OCI-LY7 (cell line): Measurements from ENCODE around the gene LAMA4. TPM values are rescaled to one million over a fixed set of nuclear protein-coding genes. Genes with fewer than 3 reads are reported as not detected.

Experiments used
- BruUV-seq: library from RNA; stranded (reverse); fragments of 400-500 nt; replicated peaks from 2 replicates; lab custom pipeline; 2021; lab: Mats Ljungman, UMichigan
- CTCF ChIA-PET: fragments of 300-600 bp; sonication (Branson Sonifier 250); formaldehyde crosslinking; loops from one replicate; lab custom pipeline; 2022; ENCODE audit warnings: antibody characterized with exemption; ENCODE audit not compliant: unreplicated experiment; lab: Charles Lee
- POLR2A ChIA-PET: fragments of 300-600 bp; sonication (Branson Sonifier 250); formaldehyde crosslinking; loops from one replicate; lab custom pipeline; 2022; ENCODE audit warnings: antibody characterized with exemption; lab: Charles Lee
- DNase-seq: peaks from one replicate; pipeline ENCODE4 v3.0.0-alpha.2; 2015; ENCODE audit warnings: low spot score
- H2AFZ ChIP-seq: fragments of 200-600 bp; sonication (generic), shearing (Covaris generic); 2 replicates; pipeline ENCODE4 v1.6.1; 2014; ENCODE audit warnings: mild to moderate bottlenecking, antibody characterized with exemption, low read length, moderate library complexity
- H3K27ac ChIP-seq: fragments of 200-600 bp; sonication (generic); 2 replicates; pipeline ENCODE4 v1.5.1; 2014; ENCODE audit warnings: mixed run types, low read depth, mild to moderate bottlenecking, moderate library complexity, low read length, inconsistent platforms; ENCODE audit not compliant: poor library complexity, severe bottlenecking
- H3K36me3 ChIP-seq: fragments of 200-600 bp; sonication (generic); 2 replicates; pipeline ENCODE4 v1.6.1; 2014; ENCODE audit warnings: mild to moderate bottlenecking, antibody characterized with exemption, low read length, moderate library complexity, mixed read lengths; ENCODE audit not compliant: insufficient read depth
- H3K4me1 ChIP-seq: fragments of 200-600 bp; sonication (generic); 2 replicates; pipeline ENCODE4 v1.5.1; 2014; ENCODE audit warnings: mild to moderate bottlenecking, low read length; ENCODE audit not compliant: insufficient read depth, poor library complexity, severe bottlenecking
- H3K4me2 ChIP-seq: fragments of 200-600 bp; sonication (generic); 2 replicates; pipeline ENCODE4 v1.6.1; 2014; ENCODE audit warnings: mild to moderate bottlenecking, low read length
- H3K4me3 ChIP-seq: fragments of 200-600 bp; sonication (generic); 2 replicates; pipeline ENCODE4 v1.5.1; 2014; ENCODE audit warnings: mild to moderate bottlenecking, low read depth, low read length; ENCODE audit not compliant: poor library complexity, severe bottlenecking
- H3K79me2 ChIP-seq: fragments of 200-600 bp; sonication (generic); 2 replicates; pipeline ENCODE4 v1.6.1; 2016; ENCODE audit warnings: low read depth, mild to moderate bottlenecking, low read length, moderate library complexity, mixed read lengths; ENCODE audit not compliant: insufficient read depth
- H3K9me2 ChIP-seq: fragments of 200-600 bp; sonication (generic); 2 replicates; pipeline ENCODE4 v1.6.1; 2016; ENCODE audit warnings: mild to moderate bottlenecking, low read length, mixed read lengths; ENCODE audit not compliant: insufficient read depth
- H3K9me3 ChIP-seq: fragments of 200-600 bp; sonication (generic); 2 replicates; pipeline ENCODE4 v1.6.1; 2014; ENCODE audit warnings: mild to moderate bottlenecking, mixed run types, low read length, mixed read lengths
- H4K20me1 ChIP-seq: fragments of 200-600 bp; sonication (generic); 2 replicates; pipeline ENCODE4 v1.6.1; 2014; ENCODE audit warnings: mild to moderate bottlenecking, antibody characterized with exemption, low read length, moderate library complexity, mixed read lengths; ENCODE audit not compliant: insufficient read depth
- CTCF ChIP-seq: fragments of 200-600 bp; sonication (generic); conservative IDR thresholded peaks from 2 replicates; pipeline ENCODE4 v1.5.1; 2014; ENCODE audit warnings: mild to moderate bottlenecking, antibody characterized with exemption, low read length, moderate library complexity, mixed read lengths
- EZH2phosphoT487 ChIP-seq: fragments of 200-600 bp; sonication (generic); IDR thresholded peaks from 2 replicates; pipeline ENCODE4 v1.6.1; 2018; ENCODE audit warnings: low read depth, borderline replicate concordance, mild to moderate bottlenecking, mixed run types, antibody characterized with exemption, low read length, moderate library complexity, mixed read lengths
- intact Hi-C: fragments of 100-400 bp; cut with micrococcal nuclease; formaldehyde crosslinking; loops from one replicate; pipeline ENCODE4 v1.10.0; 2022; ENCODE audit not compliant: unreplicated experiment
- total RNA-seq, 2 experiments: library from RNA; depleted of rRNA in 1 of 2; stranded (reverse); fragments of >200 nt in 1 of 2; shearing (Covaris generic) in 1 of 2; gene quantifications; 2 replicates each; pipeline ENCODE4 v1.2.3, GENCODE V29; 2014 to 2022

The LAMA4 gene
- total RNA-seq, 2 experiments from 2014 or later, result not detected

GRCh38 chr6:112266331-112266730 is 12.0 kb upstream of the LAMA4 start:
- TF ChIP-seq EZH2phosphoT487, result no peak
- no peak for TF ChIP-seq CTCF
- Histone ChIP-seq H3K4me3 (no peak overlapping the region), H3K9me3 (no peaks in the 10 kb centered on the region), H4K20me1 (no peaks in the 10 kb centered on the region), H3K9me2 (no peaks in the 10 kb centered on the region), H3K4me2 (no peak overlapping the region), H3K79me2 (no peaks in the 10 kb centered on the region), H2AFZ (no peak overlapping the region), H3K27ac (no peak overlapping the region), H3K4me1 (no peaks in the 10 kb centered on the region), H3K36me3 (no peaks in the 10 kb centered on the region)
- CTCF ChIA-PET, result no interaction called here
- BruUV-seq, result no TSS peak
- no peak for DNase-seq
- intact Hi-C loops, result no loop called here
- POLR2A ChIA-PET, result interaction anchor here (0.6 kb wide), 3 partner anchors 14 to 346 kb away, joined by 4 to 7 read pairs (median 6); no protein-coding TSS in a partner anchor

DNA sequence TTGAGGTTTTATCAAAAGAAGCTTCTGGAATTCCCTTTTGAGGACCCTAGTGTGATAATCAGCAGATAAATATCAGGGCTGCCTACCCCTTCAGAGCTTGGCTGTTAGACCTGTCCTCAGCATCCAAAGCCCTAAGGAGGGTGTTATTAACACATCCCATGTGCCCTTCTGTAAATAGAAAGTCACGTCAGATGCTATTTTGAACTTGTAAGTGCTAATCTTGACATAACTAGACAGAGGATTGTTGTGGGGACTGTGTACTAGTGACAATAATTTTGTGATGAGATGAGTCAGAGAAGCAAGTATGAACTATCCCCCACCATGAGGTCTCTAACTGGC is 4.9 kb upstream of the LAMA4 start:
- TF ChIP-seq CTCF (no peak), EZH2phosphoT487 (no peak)
- no peak for DNase-seq
- H3K9me2 ChIP-seq, result no peaks in the 10 kb centered on the region
- ChIA-PET POLR2A (interaction anchor here (0.6 kb wide), 1 partner anchor 322 kb away, joined by 3 read pairs; no protein-coding TSS in a partner anchor), CTCF (no interaction called here)
- intact Hi-C loops, result no loop called here
- no peak overlapping the region for H2AFZ ChIP-seq
- H3K4me1 ChIP-seq, result no peaks in the 10 kb centered on the region
- H3K36me3 ChIP-seq, result no peaks in the 10 kb centered on the region
- no peaks in the 10 kb centered on the region for H3K79me2 ChIP-seq
- H3K27ac ChIP-seq, result no peak overlapping the region
- no peak overlapping the region for H3K4me2 ChIP-seq
- H3K4me3 ChIP-seq, result no peak overlapping the region
- BruUV-seq, result no TSS peak
- no peaks in the 10 kb centered on the region for H4K20me1 ChIP-seq
- no peaks in the 10 kb centered on the region for H3K9me3 ChIP-seq

GRCh38 chr6:112258642-112259336 is 4.4 kb upstream of the LAMA4 start:
- no peaks in the 10 kb centered on the region for H3K9me3 ChIP-seq
- TF ChIP-seq EZH2phosphoT487 (no peak), CTCF (no peak)

More at GRCh38 chr6:112258642-112259336, 4.4 kb upstream of the LAMA4 start:
- Histone ChIP-seq H3K9me2 (no peaks in the 10 kb centered on the region), H3K36me3 (no peaks in the 10 kb centered on the region), H3K4me1 (no peaks in the 10 kb centered on the region), H3K79me2 (no peaks in the 10 kb centered on the region), H2AFZ (no peak overlapping the region), H3K4me3 (no peak overlapping the region), H4K20me1 (no peaks in the 10 kb centered on the region), H3K27ac (no peak overlapping the region), H3K4me2 (no peak overlapping the region)
- ChIA-PET POLR2A (interaction anchor here (0.6 kb wide), 1 partner anchor 322 kb away, joined by 3 read pairs; no protein-coding TSS in a partner anchor), CTCF (no interaction called here)
- DNase-seq, result no peak
- BruUV-seq, result no TSS peak
- intact Hi-C loops, result no loop called here
